HEK293T (cell line): ENCODE measurements around the gene DTNB.

Experiments used
- CTCF ChIA-PET: fragments of 350-600 bp; formaldehyde crosslinking; extraction: SDS; loops from one replicate; lab custom pipeline; 2021; ENCODE audit warnings: antibody characterized with exemption, inconsistent platforms; lab: Yijun Ruan, JAX
- POLR2A ChIA-PET: fragments of 350-600 bp; formaldehyde crosslinking; extraction: SDS; loops from one replicate; lab custom pipeline; 2020; ENCODE audit warnings: antibody characterized with exemption, inconsistent platforms; lab: Yijun Ruan, JAX
- DNase-seq: peaks from one replicate; pipeline ENCODE4 v3.0.0; 2012; ENCODE audit warnings: mixed read lengths; ENCODE audit errors: extremely low spot score
- ARNT ChIP-seq: fragments of 450-650 bp; IDR thresholded peaks from 2 replicates; pipeline ENCODE4 v1.6.1; 2017; ENCODE audit warnings: mild to moderate bottlenecking
- BHLHE40 ChIP-seq: fragments of 450-650 bp; IDR thresholded peaks from 2 replicates; pipeline ENCODE4 v1.6.1; 2016; ENCODE audit warnings: mild to moderate bottlenecking, moderate library complexity, borderline replicate concordance
- CTBP1 ChIP-seq: fragments of 450-650 bp; IDR thresholded peaks from 2 replicates; pipeline ENCODE4 v1.6.1; 2016; ENCODE audit warnings: borderline replicate concordance
- ELF4 ChIP-seq: fragments of 450-650 bp; IDR thresholded peaks from 2 replicates; pipeline ENCODE4 v1.6.1; 2017; ENCODE audit warnings: antibody characterized with exemption
- FOXA1 ChIP-seq: fragments of 450-650 bp; IDR thresholded peaks from 2 replicates; pipeline ENCODE4 v1.6.1; 2016; ENCODE audit warnings: mild to moderate bottlenecking
- FOXK2 ChIP-seq: fragments of 450-650 bp; IDR thresholded peaks from 2 replicates; pipeline ENCODE4 v1.6.1; 2016; ENCODE audit warnings: mild to moderate bottlenecking
- FOXM1 ChIP-seq: fragments of 450-650 bp; IDR thresholded peaks from 2 replicates; pipeline ENCODE4 v1.6.1; 2017; ENCODE audit warnings: mild to moderate bottlenecking, borderline replicate concordance
- HDGF ChIP-seq: fragments of 450-650 bp; IDR thresholded peaks from 2 replicates; pipeline ENCODE4 v1.6.1; 2017; ENCODE audit warnings: antibody characterized with exemption, borderline replicate concordance
- L3MBTL2 ChIP-seq: fragments of 450-650 bp; conservative IDR thresholded peaks from 2 replicates; pipeline ENCODE4 v1.6.1; 2016; ENCODE audit warnings: mild to moderate bottlenecking
- LEF1 ChIP-seq: fragments of 450-650 bp; IDR thresholded peaks from 2 replicates; pipeline ENCODE4 v1.6.1; 2017; ENCODE audit warnings: mild to moderate bottlenecking, borderline replicate concordance
- NFRKB ChIP-seq: fragments of 450-650 bp; IDR thresholded peaks from 2 replicates; pipeline ENCODE4 v1.6.1; 2016; ENCODE audit warnings: mild to moderate bottlenecking, moderate library complexity
- PKNOX1 ChIP-seq: fragments of 450-650 bp; IDR thresholded peaks from 2 replicates; pipeline ENCODE4 v1.6.1; 2016
- SP1 ChIP-seq: fragments of 450-650 bp; IDR thresholded peaks from 2 replicates; pipeline ENCODE4 v1.6.1; 2017
- SUZ12 ChIP-seq: fragments of 450-650 bp; IDR thresholded peaks from 2 replicates; pipeline ENCODE4 v1.6.1; 2016; ENCODE audit warnings: mild to moderate bottlenecking
- TARDBP ChIP-seq: fragments of 450-650 bp; IDR thresholded peaks from 2 replicates; pipeline ENCODE4 v1.6.1; 2016
- ZNF384 ChIP-seq: fragments of 450-650 bp; IDR thresholded peaks from 2 replicates; pipeline ENCODE4 v1.6.1; 2016

Gene DTNB

DNA sequence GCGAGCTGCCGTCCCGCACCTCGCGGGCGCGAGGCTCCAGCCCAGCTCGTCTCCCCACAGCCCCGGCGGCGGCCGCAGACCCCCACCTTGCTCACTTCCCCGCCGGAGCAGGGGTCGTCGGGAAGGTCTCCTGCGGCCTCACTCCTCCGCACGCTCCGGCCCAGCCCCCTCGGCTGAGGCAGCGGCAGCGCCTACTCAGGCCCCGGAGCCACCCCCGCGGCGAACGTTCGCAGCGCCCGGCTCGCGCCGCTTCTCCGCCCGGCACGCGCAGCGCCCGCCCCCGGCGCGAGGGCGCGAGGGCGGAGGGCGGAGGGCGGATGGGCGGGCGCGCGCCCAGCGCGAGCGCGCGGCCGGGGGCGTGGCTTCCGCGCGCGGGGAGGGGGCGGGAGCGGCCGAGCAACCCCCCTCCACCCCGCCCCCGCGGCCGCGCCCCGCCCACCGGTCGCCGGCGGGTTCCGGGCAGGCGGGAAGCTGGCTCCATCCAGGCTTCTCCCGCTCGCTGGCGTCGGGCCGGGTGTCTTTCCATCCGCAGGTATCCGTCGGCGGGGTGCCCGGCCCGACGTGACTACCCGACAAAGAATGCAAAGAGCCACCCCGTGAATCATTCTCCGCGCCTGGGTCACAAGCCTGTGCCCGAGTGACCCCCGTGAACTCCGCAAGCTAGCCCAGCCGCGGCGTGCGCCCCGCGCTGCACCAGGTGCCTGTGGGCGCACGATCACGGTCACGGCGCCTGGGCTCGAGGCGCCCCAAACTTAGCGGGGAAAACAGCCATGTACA is at the start of gene DTNB:
TSS of gene DTNB (minus strand) at position 278 of the 777 bp plus-strand sequence. CDS start 20,917 bp downstream, outside the sequence.
- ChIA-PET CTCF (interaction anchor here (1.1 to 3.1 kb wide), 2 partner anchors 27 to 66 kb away, joined by 3 to 10 read pairs; no protein-coding TSS in a partner anchor), POLR2A (interaction anchor here (0.8 to 2.5 kb wide), 7 partner anchors 11 to 66 kb away, joined by 3 to 14 read pairs (median 3); no protein-coding TSS in a partner anchor)
- TF ChIP-seq FOXA1 (no peak), TARDBP (no peak), CTBP1 (no peak), L3MBTL2 (peak; percentile 93), FOXM1 (peak; percentile 8; the same call in 1 of the 2 replicates), FOXK2 (no peak), BHLHE40 (no peak), ARNT (0 out of 2 replicates have a peak, but pooled peaks have one; percentile 5), ELF4 (no peak)

DNA sequence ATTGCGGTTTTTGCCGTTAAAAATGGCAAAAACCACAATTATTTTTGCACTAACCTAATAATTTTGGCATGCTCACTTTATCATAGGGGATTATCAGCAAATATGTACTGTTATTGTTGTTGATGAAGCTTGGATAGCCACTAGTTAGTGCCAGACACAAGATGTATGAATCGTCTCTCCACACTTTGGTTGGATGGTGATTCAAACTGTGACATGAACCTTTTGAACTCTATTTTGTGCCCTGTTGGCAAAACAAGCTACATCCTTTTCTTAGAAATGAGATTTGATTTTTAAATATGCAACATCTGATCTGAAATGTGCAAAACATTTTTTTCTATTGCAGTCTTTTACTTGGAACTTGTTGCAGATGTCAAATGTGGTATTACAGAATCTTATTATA is 48.8 kb upstream of the DTNB start:
- no peak for TF ChIP-seq PKNOX1
- DNase-seq, result no peak
- POLR2A ChIA-PET, result no interaction called here
- CTCF ChIA-PET, result no interaction called here

More for the DNA sequence above, at the start of gene DTNB:
- DNase-seq, result peak; percentile 93

- no peak for TF ChIP-seq LEF1
- no peak for TF ChIP-seq SUZ12
- TF ChIP-seq FOXM1, result no peak
- no peak for TF ChIP-seq ZNF384
- TF ChIP-seq PKNOX1, result no peak
- TF ChIP-seq CTBP1, result no peak
- TF ChIP-seq TARDBP, result no peak
- no peak for TF ChIP-seq ELF4
- no peak for TF ChIP-seq HDGF
- TF ChIP-seq NFRKB, result no peak
- no peak for TF ChIP-seq ARNT
- TF ChIP-seq FOXK2, result no peak
- ChIA-PET POLR2A (no interaction called here), CTCF (interaction anchor here (1.2 kb wide), 1 partner anchor 20 kb away, joined by 4 read pairs; no protein-coding TSS in a partner anchor)
- no peak for DNase-seq
These were observed 47.2 kb upstream of the DTNB start for GRCh38 chr2:25720575-25720974.

DNA sequence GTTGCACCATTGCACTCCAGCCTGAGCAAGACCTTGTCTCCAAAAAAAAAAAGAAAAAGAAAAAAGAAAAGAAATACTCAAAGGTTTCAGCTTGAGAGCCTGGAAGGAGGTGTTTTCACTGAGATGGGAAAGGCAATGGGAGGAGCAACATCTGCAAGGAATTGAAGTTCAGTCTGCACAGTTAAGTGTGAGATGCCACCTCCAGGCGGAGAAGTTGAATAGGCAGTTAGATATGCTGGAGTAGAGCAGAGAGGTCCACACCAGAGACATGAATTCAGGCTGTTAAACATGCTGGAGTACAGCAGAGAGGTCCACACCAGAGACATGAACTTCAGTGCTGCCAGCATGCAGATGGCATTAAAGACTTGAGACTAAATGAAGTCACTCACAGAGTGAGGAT is 41.4 kb upstream of the DTNB start:
- POLR2A ChIA-PET, result interaction anchor here (1.1 kb wide), 1 partner anchor 42 kb away, joined by 3 read pairs; no protein-coding TSS in a partner anchor
- no peak for TF ChIP-seq SP1
- no peak for TF ChIP-seq SUZ12
- no peak for TF ChIP-seq FOXM1
- no peak for TF ChIP-seq NFRKB
- no peak for TF ChIP-seq LEF1
- TF ChIP-seq PKNOX1, result no peak
- no peak for TF ChIP-seq FOXK2
- no peak for TF ChIP-seq ELF4
- no peak for TF ChIP-seq TARDBP
- TF ChIP-seq CTBP1, result no peak
- no peak for TF ChIP-seq BHLHE40
- TF ChIP-seq ARNT, result no peak
- TF ChIP-seq FOXA1, result no peak
- no peak for TF ChIP-seq L3MBTL2
- TF ChIP-seq HDGF, result no peak
- no peak for TF ChIP-seq ZNF384
- CTCF ChIA-PET, result interaction anchor here (1.0 kb wide), 1 partner anchor 15 kb away, joined by 4 read pairs; no protein-coding TSS in a partner anchor
- DNase-seq, result peak; percentile 23

DNA sequence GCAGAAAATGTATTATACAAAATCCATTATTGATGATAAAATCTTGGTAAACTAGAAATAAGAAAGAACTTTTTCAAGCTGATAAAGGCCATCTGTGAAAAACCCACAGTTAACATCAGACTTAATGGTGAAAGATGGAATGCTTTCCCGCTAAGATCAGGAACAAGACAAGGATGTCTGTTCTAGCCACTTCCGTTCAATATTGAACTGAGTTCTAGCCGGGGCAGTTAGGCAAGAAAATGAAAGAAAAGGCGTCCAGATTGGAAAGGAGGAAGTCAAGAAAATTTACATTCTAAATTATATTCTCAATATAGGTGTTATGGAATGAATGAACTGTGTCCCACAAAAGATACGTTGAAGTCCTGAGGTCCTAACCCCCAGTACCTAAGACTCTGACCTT is 39.1 kb upstream of the DTNB start:
- ChIA-PET POLR2A (no interaction called here), CTCF (no interaction called here)
- TF ChIP-seq ELF4 (no peak), HDGF (no peak), BHLHE40 (no peak), LEF1 (no peak), TARDBP (no peak), FOXA1 (no peak), ZNF384 (no peak), ARNT (no peak)
- DNase-seq, result no peak

- CTCF ChIA-PET, result no interaction called here
These were observed 38.4 kb upstream of the DTNB start for GRCh38 chr2:25711675-25712354.

More at GRCh38 chr2:25711675-25712354, 38.4 kb upstream of the DTNB start:
- POLR2A ChIA-PET, result no interaction called here
- TF ChIP-seq BHLHE40, result no peak
- TF ChIP-seq ARNT, result no peak
- TF ChIP-seq SP1, result no peak
- TF ChIP-seq SUZ12, result no peak
- no peak for TF ChIP-seq NFRKB
- no peak for TF ChIP-seq LEF1
- no peak for TF ChIP-seq TARDBP
- no peak for TF ChIP-seq FOXA1
- TF ChIP-seq ZNF384, result no peak
- no peak for TF ChIP-seq HDGF
- no peak for TF ChIP-seq FOXK2
- no peak for TF ChIP-seq FOXM1
- no peak for TF ChIP-seq ELF4
- no peak for TF ChIP-seq L3MBTL2
- TF ChIP-seq CTBP1, result no peak
- TF ChIP-seq PKNOX1, result no peak
- DNase-seq, result no peak
